ENCODE measurements around the gene OR5AN1. TPM values are rescaled to one million over a fixed set of nuclear protein-coding genes. Genes with fewer than 3 reads are reported as not detected.

OR5AN1 gene
- total RNA-seq, 1 donor = not detected

DNA sequence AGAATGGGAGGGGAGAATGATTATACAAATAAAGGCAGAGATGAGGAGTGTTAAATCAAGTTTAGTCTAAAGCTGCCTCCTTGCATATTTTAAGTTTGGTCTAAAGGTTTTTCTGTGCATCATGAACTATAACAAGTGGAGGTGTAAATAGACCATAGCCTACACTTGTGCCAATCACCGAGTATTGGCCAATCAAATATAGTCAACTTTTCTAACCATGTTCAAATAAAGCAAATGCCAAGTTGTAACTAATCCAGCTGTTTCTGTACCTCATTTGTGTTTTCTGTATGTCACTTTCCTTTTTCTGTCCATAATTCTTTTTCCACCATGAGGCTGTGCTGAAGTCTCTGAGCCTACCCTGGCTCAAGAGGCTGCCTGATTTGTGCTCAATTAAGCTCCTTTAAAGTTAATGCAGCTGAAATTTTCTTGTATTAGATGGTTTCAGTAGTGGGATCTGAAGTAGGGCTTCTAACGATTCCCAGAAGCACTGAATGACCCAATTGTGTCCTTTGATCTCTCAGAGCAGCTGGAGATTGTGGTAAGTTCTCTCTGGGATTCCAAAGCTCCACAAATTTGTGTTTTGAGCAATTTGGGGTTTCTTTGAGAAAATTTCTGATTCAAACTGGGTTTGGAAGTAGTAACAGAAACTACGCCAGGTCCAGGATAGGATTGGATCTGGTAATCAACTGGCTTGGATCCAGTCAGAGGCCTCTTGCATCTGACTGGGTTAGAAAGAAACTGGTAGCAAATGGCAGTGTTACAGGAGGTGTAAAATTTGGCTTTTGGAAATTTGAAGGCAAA is 42.0 kb downstream of the OR5AN1 start:
- no peak for DNase-seq (ENCODE audit: low read depth)
- no peak overlapping the region for H3K4me3 ChIP-seq (ENCODE audit: low read depth, low read length)
- TF ChIP-seq, protein P1, sequence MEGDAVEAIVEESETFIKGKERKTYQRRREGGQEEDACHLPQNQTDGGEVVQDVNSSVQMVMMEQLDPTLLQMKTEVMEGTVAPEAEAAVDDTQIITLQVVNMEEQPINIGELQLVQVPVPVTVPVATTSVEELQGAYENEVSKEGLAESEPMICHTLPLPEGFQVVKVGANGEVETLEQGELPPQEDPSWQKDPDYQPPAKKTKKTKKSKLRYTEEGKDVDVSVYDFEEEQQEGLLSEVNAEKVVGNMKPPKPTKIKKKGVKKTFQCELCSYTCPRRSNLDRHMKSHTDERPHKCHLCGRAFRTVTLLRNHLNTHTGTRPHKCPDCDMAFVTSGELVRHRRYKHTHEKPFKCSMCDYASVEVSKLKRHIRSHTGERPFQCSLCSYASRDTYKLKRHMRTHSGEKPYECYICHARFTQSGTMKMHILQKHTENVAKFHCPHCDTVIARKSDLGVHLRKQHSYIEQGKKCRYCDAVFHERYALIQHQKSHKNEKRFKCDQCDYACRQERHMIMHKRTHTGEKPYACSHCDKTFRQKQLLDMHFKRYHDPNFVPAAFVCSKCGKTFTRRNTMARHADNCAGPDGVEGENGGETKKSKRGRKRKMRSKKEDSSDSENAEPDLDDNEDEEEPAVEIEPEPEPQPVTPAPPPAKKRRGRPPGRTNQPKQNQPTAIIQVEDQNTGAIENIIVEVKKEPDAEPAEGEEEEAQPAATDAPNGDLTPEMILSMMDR (IDR thresholded peaks at IDR 0.05; ENCODE audit: insufficient read depth, low read depth, low read length) = no peak

GRCh38 chr11:59401262-59401552 is 42.5 kb downstream of the OR5AN1 start:
- no peak overlapping the region for H3K4me3 ChIP-seq (ENCODE audit: low read depth, low read length)
- DNase-seq (ENCODE audit: low read depth) = no peak
- TF ChIP-seq, protein P1 (IDR thresholded peaks at IDR 0.05; ENCODE audit: insufficient read depth, low read depth, low read length) = no peak

DNA sequence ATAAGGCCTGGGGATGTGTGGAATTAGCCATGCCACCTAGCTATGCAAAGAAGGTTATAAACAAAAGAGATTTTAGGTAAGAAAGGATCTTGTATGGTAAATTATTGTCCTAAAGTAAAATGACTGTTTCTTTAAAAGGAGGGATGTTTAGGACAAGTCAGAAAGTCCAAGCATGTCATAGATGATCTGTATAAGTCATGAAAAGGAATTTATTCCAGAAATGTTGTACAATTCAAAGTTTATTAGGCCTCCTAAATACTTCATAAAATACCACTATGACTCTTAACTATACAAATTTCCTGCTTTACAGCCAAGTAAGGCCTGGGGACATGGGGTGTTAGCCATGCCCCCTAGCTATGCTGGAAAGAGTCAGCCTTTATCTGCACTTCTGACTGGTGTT is 44.9 kb downstream of the OR5AN1 start:
- no peak for DNase-seq (ENCODE audit: low read depth)
- H3K4me3 ChIP-seq (ENCODE audit: low read depth, low read length) = no peak overlapping the region
- TF ChIP-seq, protein P1 (IDR thresholded peaks at IDR 0.05; ENCODE audit: insufficient read depth, low read depth, low read length) = no peak

GRCh38 chr11:59413646-59414045 is 55.0 kb downstream of the OR5AN1 start:
- TF ChIP-seq, protein P1 (IDR thresholded peaks at IDR 0.05; ENCODE audit: insufficient read depth, low read depth, low read length) = no peak
- no peak for DNase-seq (ENCODE audit: low read depth)
- H3K4me3 ChIP-seq (ENCODE audit: low read depth, low read length) = no peak overlapping the region

- DNase-seq (ENCODE audit: low read depth) = no peak
- TF ChIP-seq, protein P1 (IDR thresholded peaks at IDR 0.05; ENCODE audit: insufficient read depth, low read depth, low read length) = no peak
- H3K4me3 ChIP-seq (ENCODE audit: low read depth, low read length) = no peak overlapping the region
These were observed 56.4 kb downstream of the OR5AN1 start for GRCh38 chr11:59415111-59415510.

GRCh38 chr11:59416613-59417012 is 57.9 kb downstream of the OR5AN1 start:
- DNase-seq (ENCODE audit: low read depth) = no peak
- TF ChIP-seq, protein P1 (IDR thresholded peaks at IDR 0.05; ENCODE audit: insufficient read depth, low read depth, low read length) = no peak
- H3K4me3 ChIP-seq (ENCODE audit: low read depth, low read length) = no peak overlapping the region

DNA sequence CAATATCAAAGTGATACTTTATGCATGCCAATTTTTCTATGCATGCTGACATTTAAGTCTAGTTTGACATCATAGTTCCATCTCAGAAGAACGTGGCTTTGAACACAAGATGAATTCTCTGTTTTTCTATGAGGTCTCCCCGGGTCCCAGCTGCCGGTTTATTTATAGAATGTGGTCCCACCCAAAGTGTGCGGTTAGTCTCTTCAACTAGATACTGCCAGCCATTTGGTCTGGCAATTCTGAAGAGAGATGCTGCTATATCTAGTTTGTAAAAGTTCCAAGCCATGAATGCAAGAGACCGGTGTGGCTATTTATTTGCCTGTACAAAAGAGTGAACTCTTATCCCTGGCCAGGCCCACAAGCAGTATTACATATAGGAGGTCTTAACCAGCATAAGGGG is 58.3 kb downstream of the OR5AN1 start:
- no peak overlapping the region for H3K4me3 ChIP-seq (ENCODE audit: low read depth, low read length)
- TF ChIP-seq, protein P1 (IDR thresholded peaks at IDR 0.05; ENCODE audit: insufficient read depth, low read depth, low read length) = no peak
- no peak for DNase-seq (ENCODE audit: low read depth)
